ENCODE data around the gene CALY. TPM values are rescaled to one million over a fixed set of nuclear protein-coding genes. Genes with fewer than 3 reads are reported as not detected.

CALY gene
- total RNA-seq, 1 experiment from 2014 or later = not detected

GRCh38 chr10:133309100-133309719, 27.5 kb downstream of the CALY start:
- peak overlapping the region; percentile 85 for H3K27ac ChIP-seq (ENCODE audit: low read length)
- H3K36me3 ChIP-seq (ENCODE audit: low read depth, low read length) = peaks cover 4% of the 10 kb centered on the region; the same call in 1 of the 2 replicates
- H3F3A ChIP-seq (ENCODE audit: low read length, unreplicated experiment) = no peaks in the 10 kb centered on the region
- peak overlapping the region; percentile 69; the same call in 1 of the 2 replicates for H2AFZ ChIP-seq (ENCODE audit: low read length)
- H3K9me3 ChIP-seq (ENCODE audit: low read length) = no peaks in the 10 kb centered on the region
- peaks cover 17% of the 10 kb centered on the region for H3K4me1 ChIP-seq (ENCODE audit: insufficient read depth, low read length)
- CTCF ChIA-PET = no interaction called here
- H3K4me3 ChIP-seq (ENCODE audit: low read length) = peak overlapping the region; percentile 98
- DNase-seq (peak; percentile 88), ATAC-seq (peak; percentile 79)
- H3K9me2 ChIP-seq (replicated peaks; ENCODE audit: low read length) = no peaks in the 10 kb centered on the region
- no TSS peak for BruUV-seq (replicated peaks)
- TF ChIP-seq EZH2phosphoT487 (IDR thresholded peaks at IDR 0.05; ENCODE audit: borderline replicate concordance, low read length) (no peak), CTCF (conservative IDR thresholded peaks at IDR 0.05; ENCODE audit: low read depth, low read length) (0 out of 2 replicates have a peak, but pooled peaks have one; percentile 21)
- H3K27me3 ChIP-seq (ENCODE audit: low read length) = no peaks in the 10 kb centered on the region
- POLR2A ChIA-PET (ENCODE audit: unreplicated experiment) = interaction anchor here (0.6 kb wide), 1 partner anchor 324 kb away, joined by 3 read pairs; no protein-coding TSS in a partner anchor
- H3K9ac ChIP-seq (ENCODE audit: low read length) = peak overlapping the region; percentile 98
- intact Hi-C loops (cut with micrococcal nuclease) = loop anchor here (5.0 kb wide), 1 partner anchor 52 kb away; no protein-coding TSS in a partner anchor
- H4K20me1 ChIP-seq (ENCODE audit: low read length) = peaks cover 10% of the 10 kb centered on the region; the same call in 1 of the 2 replicates
- peak overlapping the region; percentile 98 for H3K4me2 ChIP-seq (ENCODE audit: low read length)
- H3K79me2 ChIP-seq (ENCODE audit: low read length) = peaks cover 57% of the 10 kb centered on the region

- ATAC-seq (peak; percentile 63), DNase-seq (peak; percentile 72)
- no peaks in the 10 kb centered on the region for H3K27me3 ChIP-seq (ENCODE audit: low read length)
- H3K79me2 ChIP-seq (ENCODE audit: low read length) = peaks cover 64% of the 10 kb centered on the region
- H3K4me2 ChIP-seq (ENCODE audit: low read length) = peak within 1 kb of the TSS; percentile 98
- H3K4me1 ChIP-seq (ENCODE audit: insufficient read depth, low read length) = peaks cover 17% of the 10 kb centered on the region
- intact Hi-C loops (cut with micrococcal nuclease) = loop anchor here (5.0 kb wide), 1 partner anchor 51 kb away; no protein-coding TSS in a partner anchor
- no peaks in the 10 kb centered on the region for H3K9me2 ChIP-seq (replicated peaks; ENCODE audit: low read length)
- H3K36me3 ChIP-seq (ENCODE audit: low read depth, low read length) = peaks cover 4% of the 10 kb centered on the region; the same call in 1 of the 2 replicates
- TF ChIP-seq CTCF (conservative IDR thresholded peaks at IDR 0.05; ENCODE audit: low read depth, low read length) = no peak
- no peak for TF ChIP-seq EZH2phosphoT487 (IDR thresholded peaks at IDR 0.05; ENCODE audit: borderline replicate concordance, low read length)
- no peak for TF ChIP-seq EZH2 (IDR thresholded peaks at IDR 0.05; ENCODE audit: low read length, unreplicated experiment)
- H3K9me3 ChIP-seq (ENCODE audit: low read length) = no peaks in the 10 kb centered on the region
- peak within 1 kb of the TSS; percentile 98 for H3K4me3 ChIP-seq (ENCODE audit: low read length)
- H3K9ac ChIP-seq (ENCODE audit: low read length) = peak within 1 kb of the TSS; percentile 98
- peaks cover 17% of the 10 kb centered on the region; the same call in 1 of the 2 replicates for H4K20me1 ChIP-seq (ENCODE audit: low read length)
- ChIA-PET POLR2A (ENCODE audit: unreplicated experiment) (no interaction called here), CTCF (interaction anchor here (0.6 kb wide), 1 partner anchor 15 kb away, joined by 3 read pairs; no protein-coding TSS in a partner anchor)
- no TSS peak for BruUV-seq (replicated peaks)
- H2AFZ ChIP-seq (ENCODE audit: low read length) = peak within 1 kb of the TSS; percentile 69; the same call in 1 of the 2 replicates
- no peaks in the 10 kb centered on the region for H3F3A ChIP-seq (ENCODE audit: low read length, unreplicated experiment)
- peak within 1 kb of the TSS; percentile 85 for H3K27ac ChIP-seq (ENCODE audit: low read length)
Measured at GRCh38 chr10:133308421-133309099, 28.1 kb downstream of the CALY start, which contains the start of the genes TUBGCP2 and ZNF511. Gene TUBGCP2 (minus strand): TSS chr10:133308872. CDS start chr10:133302941, 5,931 bp downstream. Gene ZNF511 (plus strand): TSS chr10:133308914. CDS start chr10:133308944, 30 bp downstream.

Measured in PC-3 (cell line).